Esophagus (tissue), 2 donors: ENCODE results near the gene PSEN1. TPM values are rescaled to one million over a fixed set of nuclear protein-coding genes. Genes with fewer than 3 reads are reported as not detected.
"Not testable (repeated sequence)": the region's sequence is repeated elsewhere in the genome, so short reads cannot be mapped to it uniquely, and the experiment has no call there.

Source experiments
- H3K27ac ChIP-seq, 2 donors: one replicate each; pipeline ENCODE4 v1.5.1; 2013; ENCODE audit warnings: low read depth in 2 of 2, mild to moderate bottlenecking in 2 of 2, inconsistent platforms in 1 of 2, low read length in 1 of 2, moderate library complexity in 1 of 2
- H3K27me3 ChIP-seq, 2 donors: one replicate each; pipeline ENCODE4 v1.6.1; 2013; ENCODE audit warnings: low read length in 2 of 2, control low read depth in 1 of 2, mild to moderate bottlenecking in 1 of 2; ENCODE audit not compliant: insufficient read depth in 2 of 2, control insufficient read depth in 1 of 2
- H3K36me3 ChIP-seq, 2 donors: one replicate each; pipeline ENCODE4 v1.6.1; 2013; ENCODE audit warnings: low read length in 1 of 2; ENCODE audit not compliant: control insufficient read depth in 2 of 2, insufficient read depth in 2 of 2
- H3K4me1 ChIP-seq, 2 donors: one replicate each; pipeline ENCODE4 v1.6.1; 2013; ENCODE audit warnings: low read length in 1 of 2; ENCODE audit not compliant: control insufficient read depth in 2 of 2, insufficient read depth in 2 of 2
- H3K4me3 ChIP-seq, 2 donors: one replicate each; pipeline ENCODE4 v1.5.1; 2013; ENCODE audit warnings: low read length in 2 of 2, mild to moderate bottlenecking in 2 of 2, low read depth in 1 of 2, moderate library complexity in 1 of 2
- H3K9me3 ChIP-seq, 2 donors: one replicate each; pipeline ENCODE4 v1.6.1; 2013; ENCODE audit warnings: mild to moderate bottlenecking in 2 of 2, low read depth in 1 of 2, low read length in 1 of 2, moderate library complexity in 1 of 2; ENCODE audit not compliant: control insufficient read depth in 2 of 2, insufficient read depth in 1 of 2
- WGBS, 2 donors: extraction: QIAGEN DNeasy Blood & Tissue Kit; methylation state at CpG; one replicate each; pipeline ENCODE4 v1.1.7; 2013; 5-methylcytosine and 5-hydroxymethylcytosine counted together
- polyA plus RNA-seq, 2 donors: library from polyadenylated mRNA; stranded (reverse); fragments of 200-250 nt; gene quantifications; one replicate each; pipeline ENCODE4 v1.2.3, GENCODE V29; 2013
- donor health status: healthy with polysubstance abuse.
- donor health status: Bipolar disorder and iron deficiency.

PSEN1 gene
- polyA plus RNA-seq, 2 donors, result 21.1 to 23.3 TPM

- H3K9me3 ChIP-seq, result no peaks in the 10 kb centered on the region
- H3K27me3 ChIP-seq, result no peaks in the 10 kb centered on the region
- H3K36me3 ChIP-seq, result peaks cover 4 to 14% of the 10 kb centered on the region in 2 donors
- 66 to 86% methylated on average over 2 of the region's 2 CpGs for WGBS, 2 donors
- no peak overlapping the region for H3K4me3 ChIP-seq
- no peak overlapping the region for H3K27ac ChIP-seq
- H3K4me1 ChIP-seq, result no peaks in the 10 kb centered on the region
Measured at GRCh38 chr14:73149753-73150152, 13.4 kb downstream of the PSEN1 start.

- Histone ChIP-seq H3K27ac (no peak overlapping the region), H3K27me3 (no peaks in the 10 kb centered on the region), H3K36me3 (peaks cover 4 to 10% of the 10 kb centered on the region in 2 donors), H3K4me3 (no peak overlapping the region), H3K9me3 (no peaks in the 10 kb centered on the region), H3K4me1 (no peaks in the 10 kb centered on the region)
Measured at GRCh38 chr14:73153272-73153671, 17.0 kb downstream of the PSEN1 start.

GRCh38 chr14:73162251-73162650 lies 25.9 kb downstream of the PSEN1 start:
- 95 to 97% methylated on average over 11 of the region's 11 CpGs for WGBS, 2 donors

DNA sequence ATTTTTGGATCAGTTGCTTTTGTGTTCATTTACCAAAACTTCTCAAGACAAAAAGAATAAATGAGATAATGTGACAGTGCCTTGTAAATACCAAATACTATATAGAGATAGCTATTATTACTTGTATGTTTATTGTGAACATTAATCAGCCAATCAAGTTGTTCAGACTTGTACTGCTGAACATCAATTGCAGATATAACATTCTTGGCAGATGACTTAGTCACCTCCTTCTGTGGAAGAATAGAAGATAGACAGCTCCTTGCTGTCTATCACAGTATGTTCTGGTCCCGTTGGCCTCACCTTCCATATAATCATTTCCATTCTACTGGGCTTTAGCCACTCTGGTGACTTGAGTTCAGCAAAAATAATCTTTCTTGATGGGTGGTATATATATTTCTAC lies 30.1 kb downstream of the PSEN1 start:
- Histone ChIP-seq H3K36me3 (peaks cover 7 to 18% of the 10 kb centered on the region in 2 donors), H3K27me3 (no peaks in the 10 kb centered on the region), H3K4me3 (no peak overlapping the region), H3K4me1 (no peaks in the 10 kb centered on the region), H3K27ac (no peak overlapping the region), H3K9me3 (no peaks in the 10 kb centered on the region)
- WGBS, 2 donors, result 67 to 75% methylated on average over 1 of the region's 1 CpG

More at GRCh38 chr14:73162251-73162650, 25.9 kb downstream of the PSEN1 start:
- Histone ChIP-seq H3K27ac (no peak overlapping the region), H3K36me3 (peaks cover 0 to 5% of the 10 kb centered on the region in 2 donors), H3K4me3 (no peak overlapping the region), H3K9me3 (no peaks in the 10 kb centered on the region), H3K4me1 (no peaks in the 10 kb centered on the region), H3K27me3 (no peaks in the 10 kb centered on the region)

DNA sequence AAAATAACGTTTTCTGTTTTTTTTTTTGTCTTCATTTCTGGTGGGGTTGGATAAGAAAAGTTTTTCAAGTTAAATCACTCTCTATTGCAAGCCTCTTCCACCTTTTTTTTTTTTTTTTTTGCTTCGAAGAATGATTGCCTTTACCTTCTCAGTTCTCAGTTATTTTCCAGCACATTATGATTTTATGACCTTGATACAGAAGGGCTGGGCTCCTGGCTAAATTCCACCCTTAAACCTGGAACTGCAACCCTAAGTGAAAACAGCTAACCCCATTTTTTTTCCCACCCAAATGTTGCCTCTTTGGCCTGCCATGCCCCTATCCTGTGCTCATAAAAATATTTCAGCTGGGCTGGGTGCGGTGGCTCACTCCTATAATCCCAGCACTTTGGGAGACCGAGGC lies 31.4 kb downstream of the PSEN1 start:
- no peaks in the 10 kb centered on the region for H3K9me3 ChIP-seq
- no peaks in the 10 kb centered on the region for H3K27me3 ChIP-seq
- H3K4me1 ChIP-seq, result no peaks in the 10 kb centered on the region
- H3K4me3 ChIP-seq, result no peak overlapping the region
- no peak overlapping the region for H3K27ac ChIP-seq
- WGBS, 2 donors, result 84 to 87% methylated on average over 4 of the region's 4 CpGs
- H3K36me3 ChIP-seq, result peaks cover 7 to 15% of the 10 kb centered on the region in 2 donors

DNA sequence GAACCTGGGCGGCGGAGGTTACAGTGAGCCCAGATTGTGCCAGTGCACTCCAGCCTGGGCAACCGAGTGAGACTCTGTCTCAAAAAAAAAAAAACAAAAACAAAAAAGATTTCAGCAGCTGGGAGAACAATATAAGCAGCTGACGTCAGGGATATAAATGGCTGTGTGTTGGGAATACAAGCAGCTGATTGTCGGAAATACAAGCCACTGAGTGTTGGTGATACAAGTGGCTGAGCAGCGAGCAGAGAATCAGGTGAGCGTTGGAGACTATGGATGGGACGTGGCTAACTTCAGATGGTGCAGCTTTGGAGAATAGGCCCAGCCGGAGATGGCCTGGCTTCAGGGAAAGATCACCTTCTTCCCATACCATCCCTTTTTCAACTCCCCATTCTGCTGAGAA lies 32.0 kb downstream of the PSEN1 start:
- Histone ChIP-seq H3K27ac (no peak overlapping the region), H3K4me3 (no peak overlapping the region), H3K4me1 (no peaks in the 10 kb centered on the region), H3K9me3 (no peaks in the 10 kb centered on the region), H3K27me3 (no peaks in the 10 kb centered on the region), H3K36me3 (peaks cover 7 to 15% of the 10 kb centered on the region in 2 donors)
- 88 to 91% methylated on average over 9 of the region's 9 CpGs for WGBS, 2 donors

- Histone ChIP-seq H3K4me1 (no peaks in the 10 kb centered on the region), H3K4me3 (no peak overlapping the region), H3K36me3 (peaks cover 11 to 12% of the 10 kb centered on the region in 2 donors), H3K27me3 (no peaks in the 10 kb centered on the region), H3K9me3 (no peaks in the 10 kb centered on the region), H3K27ac (no peak overlapping the region)
- WGBS, 2 donors, result 90 to 91% methylated on average over 14 of the region's 14 CpGs
Measured at GRCh38 chr14:73168691-73169090, 32.4 kb downstream of the PSEN1 start.

GRCh38 chr14:73169855-73170254 lies 33.5 kb downstream of the PSEN1 start:
- not testable (repeated sequence) for H3K27ac ChIP-seq, H3K9me3 ChIP-seq, H3K27me3 ChIP-seq, H3K4me3 ChIP-seq, H3K4me1 ChIP-seq
- 85 to 89% methylated on average over 6 of the region's 6 CpGs for WGBS, 2 donors
- peaks cover 11 to 19% of the 10 kb centered on the region in 2 donors for H3K36me3 ChIP-seq

DNA sequence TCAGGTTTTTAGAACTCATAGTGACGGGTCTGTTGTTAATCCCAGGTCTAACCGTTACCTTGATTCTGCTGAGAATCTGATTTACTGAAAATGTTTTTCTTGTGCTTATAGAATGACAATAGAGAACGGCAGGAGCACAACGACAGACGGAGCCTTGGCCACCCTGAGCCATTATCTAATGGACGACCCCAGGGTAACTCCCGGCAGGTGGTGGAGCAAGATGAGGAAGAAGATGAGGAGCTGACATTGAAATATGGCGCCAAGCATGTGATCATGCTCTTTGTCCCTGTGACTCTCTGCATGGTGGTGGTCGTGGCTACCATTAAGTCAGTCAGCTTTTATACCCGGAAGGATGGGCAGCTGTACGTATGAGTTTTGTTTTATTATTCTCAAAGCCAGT lies 34.4 kb downstream of the PSEN1 start:
- WGBS, 2 donors, result 89% methylated on average over 11 of the region's 11 CpGs
- Histone ChIP-seq H3K9me3 (no peaks in the 10 kb centered on the region), H3K4me1 (no peaks in the 10 kb centered on the region), H3K4me3 (no peak overlapping the region), H3K36me3 (peaks cover 11 to 19% of the 10 kb centered on the region in 2 donors), H3K27me3 (no peaks in the 10 kb centered on the region), H3K27ac (no peak overlapping the region)

DNA sequence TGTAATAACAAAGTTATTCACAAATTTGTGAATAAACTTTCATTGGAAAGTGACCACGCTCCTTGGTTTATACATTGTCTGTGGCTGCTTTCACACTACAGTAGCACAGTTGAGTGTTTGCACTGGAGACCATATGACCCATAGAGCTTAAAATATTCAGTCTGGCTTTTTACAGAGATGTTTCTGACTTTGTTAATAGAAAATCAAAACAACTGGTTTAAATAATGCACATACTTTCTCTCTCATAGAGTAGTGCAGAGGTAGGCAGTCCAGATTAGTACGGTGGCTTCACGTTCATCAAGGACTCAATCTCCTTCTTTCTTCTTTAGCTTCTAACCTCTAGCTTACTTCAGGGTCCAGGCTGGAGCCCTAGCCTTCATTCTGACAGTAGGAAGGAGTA lies 36.2 kb downstream of the PSEN1 start:
- Histone ChIP-seq H3K4me3 (no peak overlapping the region), H3K27ac (no peak overlapping the region), H3K4me1 (no peaks in the 10 kb centered on the region), H3K36me3 (peaks cover 13 to 22% of the 10 kb centered on the region in 2 donors), H3K9me3 (no peaks in the 10 kb centered on the region), H3K27me3 (no peaks in the 10 kb centered on the region)
- 84 to 93% methylated on average over 3 of the region's 3 CpGs for WGBS, 2 donors
